Measurements from ENCODE around the gene TEF. TPM values are rescaled to one million over a fixed set of nuclear protein-coding genes. Genes with fewer than 3 reads are reported as not detected.

Gene TEF
- total RNA-seq, 4 donors from 2014 or later: 19.5 to 47.8 (median 36.6) TPM

GRCh38 chr22:41334951-41335635, 46.6 kb upstream of the TEF start:
- no peak for DNase-seq (ENCODE audit: extremely low spot score)
- Histone ChIP-seq H3K9me3 (no peaks in the 10 kb centered on the region), H3K27me3 (no peaks in the 10 kb centered on the region), H3K4me1 (peaks cover 0 to 8% (median 0%) of the 10 kb centered on the region in 4 donors), H3K4me3 (no peak overlapping the region), H3K36me3 (peaks cover 21 to 100% (median 74%) of the 10 kb centered on the region in 4 donors), H3K27ac (replicated peaks in 1 of 4) (no peak overlapping the region)
- intact Hi-C loops (cut with DNase I): no loop called here
- WGBS: 96% methylated on average over 10 of the region's 11 CpGs
- no peak for TF ChIP-seq POLR2AphosphoS5 (IDR thresholded peaks at IDR 0.05)
- TF ChIP-seq EP300 (IDR thresholded peaks at IDR 0.05): no peak
- TF ChIP-seq POLR2A (IDR thresholded peaks at IDR 0.05; ENCODE audit: low read depth): no peak
- no peak for TF ChIP-seq CTCF (IDR thresholded peaks at IDR 0.05)

DNA sequence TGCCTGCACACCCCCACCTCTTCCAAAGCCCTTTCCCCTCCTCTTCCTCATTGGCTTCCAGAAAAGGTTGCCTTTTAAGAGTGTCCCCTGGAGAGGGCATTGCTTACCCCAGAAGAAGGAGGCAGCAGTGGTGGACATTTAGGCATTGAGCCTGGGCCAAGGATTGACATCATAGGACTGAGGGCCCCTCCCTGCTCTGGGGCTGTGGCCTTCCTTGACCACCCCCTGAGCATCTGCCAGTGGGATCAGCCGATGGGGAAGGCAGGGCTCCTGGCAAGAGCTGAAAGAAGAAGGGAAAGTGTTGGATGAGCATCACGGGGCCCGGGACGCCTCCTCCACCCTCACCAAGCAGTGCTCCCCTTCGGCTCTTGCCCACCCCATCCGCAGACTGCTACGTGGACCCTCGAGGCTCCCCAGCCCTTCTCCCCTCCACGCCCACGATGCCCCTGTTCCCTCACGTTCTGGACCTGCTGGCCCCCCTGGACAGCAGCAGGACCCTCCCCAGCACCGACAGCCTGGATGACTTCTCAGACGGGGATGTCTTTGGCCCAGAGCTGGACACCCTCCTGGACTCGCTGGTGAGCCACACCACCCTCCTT, 43.0 kb upstream of the TEF start:
- H3K36me3 ChIP-seq: peaks cover 14 to 100% (median 75%) of the 10 kb centered on the region in 4 donors

DNA sequence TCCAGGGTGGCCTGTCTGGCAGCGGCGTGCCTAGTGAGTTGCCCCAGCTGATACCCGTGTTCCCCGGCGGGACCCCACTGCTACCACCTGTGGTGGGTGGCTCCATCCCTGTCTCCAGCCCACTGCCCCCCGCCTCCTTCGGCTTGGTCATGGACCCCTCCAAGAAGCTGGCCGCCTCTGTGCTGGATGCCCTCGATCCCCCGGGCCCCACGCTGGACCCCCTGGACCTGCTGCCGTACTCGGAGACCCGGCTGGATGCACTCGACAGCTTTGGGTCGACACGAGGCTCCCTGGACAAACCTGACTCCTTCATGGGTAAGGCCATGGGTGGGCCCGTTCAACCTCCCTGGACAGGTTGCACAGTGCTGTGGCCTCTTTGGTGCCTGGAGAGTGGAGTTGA, 41.9 kb upstream of the TEF start:
- H3K36me3 ChIP-seq: peaks cover 25 to 100% (median 76%) of the 10 kb centered on the region in 4 donors
- DNase-seq (ENCODE audit: extremely low spot score): no peak
- H3K4me3 ChIP-seq: no peak overlapping the region
- no peaks in the 10 kb centered on the region for H3K9me3 ChIP-seq
- intact Hi-C loops (cut with DNase I): no loop called here
- WGBS: 90% methylated on average over 15 of the region's 18 CpGs
- TF ChIP-seq POLR2A (IDR thresholded peaks at IDR 0.05; ENCODE audit: low read depth) (no peak), POLR2AphosphoS5 (IDR thresholded peaks at IDR 0.05) (no peak), CTCF (IDR thresholded peaks at IDR 0.05) (no peak), EP300 (IDR thresholded peaks at IDR 0.05) (no peak)
- H3K27ac ChIP-seq (replicated peaks in 1 of 4): no peak overlapping the region
- no peaks in the 10 kb centered on the region for H3K27me3 ChIP-seq
- peaks cover 0 to under 1% (median 0%) of the 10 kb centered on the region in 4 donors for H3K4me1 ChIP-seq

More for the DNA sequence above, 43.0 kb upstream of the TEF start:
- H3K27me3 ChIP-seq: no peaks in the 10 kb centered on the region
- H3K9me3 ChIP-seq: no peaks in the 10 kb centered on the region
- H3K27ac ChIP-seq (replicated peaks in 1 of 4): no peak overlapping the region
- WGBS: 73% methylated on average over 13 of the region's 14 CpGs
- H3K4me1 ChIP-seq: peaks cover 0 to 8% (median 0%) of the 10 kb centered on the region in 4 donors
- TF ChIP-seq POLR2AphosphoS5 (IDR thresholded peaks at IDR 0.05): no peak
- TF ChIP-seq POLR2A (IDR thresholded peaks at IDR 0.05; ENCODE audit: low read depth): no peak
- TF ChIP-seq EP300 (IDR thresholded peaks at IDR 0.05): no peak
- TF ChIP-seq CTCF (IDR thresholded peaks at IDR 0.05): no peak
- H3K4me3 ChIP-seq: no peak overlapping the region
- no peak for DNase-seq (ENCODE audit: extremely low spot score)
- intact Hi-C loops (cut with DNase I): no loop called here

GRCh38 chr22:41340357-41340756, 41.4 kb upstream of the TEF start:
- Histone ChIP-seq H3K27me3 (no peaks in the 10 kb centered on the region), H3K9me3 (no peaks in the 10 kb centered on the region), H3K27ac (replicated peaks in 1 of 4) (no peak overlapping the region), H3K4me1 (no peaks in the 10 kb centered on the region), H3K4me3 (no peak overlapping the region), H3K36me3 (peaks cover 28 to 100% (median 77%) of the 10 kb centered on the region in 4 donors)
- no peak for TF ChIP-seq EP300 (IDR thresholded peaks at IDR 0.05)
- intact Hi-C loops (cut with DNase I): no loop called here
- 82% methylated on average over 10 of the region's 11 CpGs for WGBS
- DNase-seq (ENCODE audit: extremely low spot score): no peak

DNA sequence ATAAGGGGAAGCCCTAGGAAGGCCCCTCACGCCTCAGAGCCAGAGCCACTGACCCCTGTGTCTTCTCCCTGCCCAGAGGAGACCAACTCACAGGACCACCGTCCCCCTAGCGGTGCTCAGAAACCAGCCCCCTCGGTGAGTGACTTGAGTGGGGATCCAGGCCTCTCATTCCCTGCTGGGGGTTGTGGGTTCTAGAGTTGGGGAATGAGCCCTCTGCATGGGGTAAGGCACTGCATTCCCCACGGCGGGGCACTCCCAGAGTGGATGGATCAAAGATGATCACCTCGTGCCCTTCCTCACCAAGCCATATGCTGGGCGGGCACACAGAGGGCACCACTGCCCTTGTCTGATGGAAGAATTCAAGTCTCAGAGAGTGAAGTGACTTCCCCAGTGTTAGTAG, 40.7 kb upstream of the TEF start:
- 61% methylated on average over 3 of the region's 8 CpGs for WGBS
- intact Hi-C loops (cut with DNase I): no loop called here

More for the DNA sequence above, 40.7 kb upstream of the TEF start:
- no peaks in the 10 kb centered on the region for H3K27me3 ChIP-seq
- H3K36me3 ChIP-seq: peaks cover 35 to 100% (median 77%) of the 10 kb centered on the region in 4 donors
- H3K4me1 ChIP-seq: no peaks in the 10 kb centered on the region
- H3K4me3 ChIP-seq: no peak overlapping the region
- no peak for DNase-seq (ENCODE audit: extremely low spot score)
- TF ChIP-seq EP300 (IDR thresholded peaks at IDR 0.05) (no peak), CTCF (IDR thresholded peaks at IDR 0.05) (no peak), POLR2AphosphoS5 (IDR thresholded peaks at IDR 0.05) (no peak), POLR2A (IDR thresholded peaks at IDR 0.05; ENCODE audit: low read depth) (no peak)
- no peaks in the 10 kb centered on the region for H3K9me3 ChIP-seq
- H3K27ac ChIP-seq (replicated peaks in 1 of 4): no peak overlapping the region

Data from esophagus muscularis mucosa (tissue), 4 donors.